ENCODE measurements around the gene IGSF11.

The IGSF11 gene

DNA sequence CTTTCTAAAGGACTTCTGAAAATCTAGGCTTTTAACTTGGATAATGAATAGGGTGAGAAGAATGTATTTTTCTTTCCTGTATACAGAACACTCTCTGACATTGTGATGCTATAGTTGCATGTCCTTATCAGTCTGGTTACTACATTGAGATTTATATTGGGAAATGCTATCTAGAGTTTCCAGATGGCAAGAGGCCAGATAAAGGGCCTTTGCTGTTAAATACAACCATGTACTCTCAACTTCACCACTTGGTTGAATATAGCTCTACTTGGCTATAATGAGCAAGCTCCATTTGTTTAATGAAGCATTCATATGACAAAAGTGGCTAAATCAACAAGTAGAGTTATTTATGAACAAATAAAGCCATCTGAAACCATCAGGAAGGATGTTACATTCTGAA is 91.0 kb downstream of the IGSF11 start:
- DNase-seq (ENCODE audit: low read depth in 2 of 2) = no peak
- H3K4me3 ChIP-seq (replicated peaks in 1 of 2; ENCODE audit: low read depth in 2 of 2, low read length in 2 of 2) = no peak overlapping the region
- TF ChIP-seq, protein P1, sequence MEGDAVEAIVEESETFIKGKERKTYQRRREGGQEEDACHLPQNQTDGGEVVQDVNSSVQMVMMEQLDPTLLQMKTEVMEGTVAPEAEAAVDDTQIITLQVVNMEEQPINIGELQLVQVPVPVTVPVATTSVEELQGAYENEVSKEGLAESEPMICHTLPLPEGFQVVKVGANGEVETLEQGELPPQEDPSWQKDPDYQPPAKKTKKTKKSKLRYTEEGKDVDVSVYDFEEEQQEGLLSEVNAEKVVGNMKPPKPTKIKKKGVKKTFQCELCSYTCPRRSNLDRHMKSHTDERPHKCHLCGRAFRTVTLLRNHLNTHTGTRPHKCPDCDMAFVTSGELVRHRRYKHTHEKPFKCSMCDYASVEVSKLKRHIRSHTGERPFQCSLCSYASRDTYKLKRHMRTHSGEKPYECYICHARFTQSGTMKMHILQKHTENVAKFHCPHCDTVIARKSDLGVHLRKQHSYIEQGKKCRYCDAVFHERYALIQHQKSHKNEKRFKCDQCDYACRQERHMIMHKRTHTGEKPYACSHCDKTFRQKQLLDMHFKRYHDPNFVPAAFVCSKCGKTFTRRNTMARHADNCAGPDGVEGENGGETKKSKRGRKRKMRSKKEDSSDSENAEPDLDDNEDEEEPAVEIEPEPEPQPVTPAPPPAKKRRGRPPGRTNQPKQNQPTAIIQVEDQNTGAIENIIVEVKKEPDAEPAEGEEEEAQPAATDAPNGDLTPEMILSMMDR (IDR thresholded peaks at IDR 0.05; ENCODE audit: low read depth, low read length) = no peak

DNA sequence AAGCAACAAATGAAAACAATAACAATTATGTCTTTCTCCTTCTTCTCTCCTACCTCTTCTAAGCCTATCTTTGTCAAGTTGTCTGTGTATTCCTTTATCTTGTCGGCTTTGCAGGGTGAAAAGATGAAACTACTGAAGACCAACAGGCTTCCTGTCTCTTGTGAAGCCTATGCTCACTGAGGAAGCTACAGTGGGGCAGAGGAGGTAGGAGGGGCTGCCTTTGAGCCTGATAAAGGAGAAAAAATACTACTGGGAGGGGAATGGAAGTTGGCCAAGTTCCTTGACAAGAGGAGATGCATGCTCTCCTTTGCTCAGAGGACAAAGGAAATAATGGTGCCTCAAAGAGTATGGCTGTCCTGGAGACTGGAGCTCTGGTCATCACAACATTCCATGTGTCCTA is 92.0 kb downstream of the IGSF11 start:
- TF ChIP-seq, protein P1 (IDR thresholded peaks at IDR 0.05; ENCODE audit: low read depth, low read length) = no peak
- no peak for DNase-seq (ENCODE audit: low read depth in 2 of 2)
- no peak overlapping the region for H3K4me3 ChIP-seq (replicated peaks in 1 of 2; ENCODE audit: low read depth in 2 of 2, low read length in 2 of 2)

DNA sequence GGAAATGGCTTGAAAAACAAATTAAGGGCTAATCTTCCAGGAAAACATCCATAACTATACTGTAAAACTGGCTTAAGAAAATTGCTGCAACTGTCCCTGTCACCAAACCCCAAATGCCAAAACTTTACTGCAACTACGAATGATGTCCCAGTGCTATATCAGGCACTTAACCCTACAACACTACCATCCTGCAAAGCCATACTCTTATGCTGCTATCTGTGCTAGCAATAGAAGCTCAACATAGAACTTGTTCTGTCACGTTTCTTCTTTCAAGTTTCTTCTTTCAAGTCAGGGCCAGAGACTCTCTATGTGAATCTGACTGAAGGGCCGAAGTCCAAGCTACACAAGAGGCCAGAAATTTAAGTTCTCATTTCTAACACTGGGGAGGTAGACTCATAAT is 92.5 kb downstream of the IGSF11 start:
- H3K4me3 ChIP-seq (replicated peaks in 1 of 2; ENCODE audit: low read depth in 2 of 2, low read length in 2 of 2) = no peak overlapping the region
- TF ChIP-seq, protein P1 (IDR thresholded peaks at IDR 0.05; ENCODE audit: low read depth, low read length) = no peak
- DNase-seq (ENCODE audit: low read depth in 2 of 2) = no peak

DNA sequence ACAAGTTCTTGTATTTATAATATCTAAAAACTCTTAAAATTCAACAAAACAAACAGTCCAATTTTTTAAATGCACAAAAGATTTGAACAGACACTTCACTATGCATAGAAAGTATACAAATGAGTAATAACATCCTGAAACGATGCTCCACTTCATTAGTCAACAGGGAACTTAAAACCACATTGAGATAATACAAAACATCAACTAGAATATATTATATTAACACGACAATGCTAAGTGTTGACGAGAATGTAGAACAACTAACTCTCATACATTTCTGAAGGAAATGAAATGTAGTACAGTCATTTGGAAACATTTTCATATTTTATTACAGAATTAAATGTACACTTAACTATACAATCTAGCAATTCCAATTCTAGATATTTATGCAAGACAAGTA is 93.4 kb downstream of the IGSF11 start:
- no peak for DNase-seq (ENCODE audit: low read depth in 2 of 2)
- TF ChIP-seq, protein P1 (IDR thresholded peaks at IDR 0.05; ENCODE audit: low read depth, low read length) = no peak
- no peak overlapping the region for H3K4me3 ChIP-seq (replicated peaks in 1 of 2; ENCODE audit: low read depth in 2 of 2, low read length in 2 of 2)

DNA sequence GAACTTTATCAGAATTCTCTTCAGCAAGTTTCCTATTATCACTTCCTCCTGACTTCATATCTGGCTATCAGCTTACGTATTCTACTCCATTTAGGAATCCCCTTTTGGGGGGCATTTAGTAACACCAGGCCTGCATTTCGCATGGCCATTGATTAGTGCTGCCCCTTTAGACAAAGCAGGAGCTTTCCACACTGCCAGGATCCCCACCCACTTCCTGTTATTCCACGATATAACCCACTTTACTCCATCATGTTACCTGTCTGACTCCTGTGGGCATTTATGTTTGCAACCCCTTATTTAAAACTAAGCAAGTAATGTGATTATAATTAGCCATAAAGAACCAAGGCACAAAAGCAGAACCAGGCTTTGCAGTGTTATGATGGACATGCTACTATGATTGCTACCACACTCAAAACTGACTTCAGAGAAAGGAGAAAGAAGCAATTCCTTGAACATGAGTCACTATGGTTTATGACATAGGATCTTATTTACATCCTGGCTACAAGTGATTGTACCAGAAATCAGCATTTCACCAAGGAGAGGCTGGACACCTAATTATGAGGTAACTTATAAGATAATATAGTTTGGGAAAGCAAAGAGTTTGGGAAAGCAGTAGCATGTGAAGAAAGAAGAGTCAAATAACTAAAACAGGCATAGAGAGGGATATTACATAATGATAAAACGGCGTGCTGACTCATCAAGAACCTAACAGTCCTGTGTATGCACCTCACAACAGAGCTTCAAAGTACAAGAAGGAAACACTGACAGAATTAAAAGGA is 96.3 kb downstream of the IGSF11 start:
- H3K4me3 ChIP-seq (replicated peaks in 1 of 2; ENCODE audit: low read depth in 2 of 2, low read length in 2 of 2) = no peak overlapping the region
- TF ChIP-seq, protein P1 (IDR thresholded peaks at IDR 0.05; ENCODE audit: low read depth, low read length) = no peak
- DNase-seq (ENCODE audit: low read depth in 2 of 2) = peak; percentile 2 to 5

DNA sequence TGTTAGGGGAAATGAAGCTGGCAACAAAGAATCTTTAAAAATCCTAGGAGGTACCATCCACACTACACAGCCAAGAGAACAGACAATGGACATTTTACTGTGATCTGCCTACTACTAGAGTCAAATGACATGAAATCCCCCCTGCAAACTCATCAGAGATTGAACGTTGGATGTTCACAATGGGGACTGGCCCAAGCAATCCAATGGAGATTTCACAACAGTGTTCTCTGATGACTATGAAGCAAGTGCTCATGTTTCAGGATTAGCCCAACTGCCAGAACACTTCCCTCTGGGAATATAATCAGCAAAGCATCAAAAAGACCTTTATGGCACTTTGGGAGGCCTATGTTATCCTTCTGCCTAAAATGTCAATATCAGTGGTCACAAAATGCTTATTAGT is 97.8 kb downstream of the IGSF11 start:
- no peak for DNase-seq (ENCODE audit: low read depth in 2 of 2)
- no peak overlapping the region for H3K4me3 ChIP-seq (replicated peaks in 1 of 2; ENCODE audit: low read depth in 2 of 2, low read length in 2 of 2)
- TF ChIP-seq, protein P1 (IDR thresholded peaks at IDR 0.05; ENCODE audit: low read depth, low read length) = no peak

All from cardiac fibroblast (primary cell).